Measurements from ENCODE around the gene GPHN.

The GPHN gene

DNA sequence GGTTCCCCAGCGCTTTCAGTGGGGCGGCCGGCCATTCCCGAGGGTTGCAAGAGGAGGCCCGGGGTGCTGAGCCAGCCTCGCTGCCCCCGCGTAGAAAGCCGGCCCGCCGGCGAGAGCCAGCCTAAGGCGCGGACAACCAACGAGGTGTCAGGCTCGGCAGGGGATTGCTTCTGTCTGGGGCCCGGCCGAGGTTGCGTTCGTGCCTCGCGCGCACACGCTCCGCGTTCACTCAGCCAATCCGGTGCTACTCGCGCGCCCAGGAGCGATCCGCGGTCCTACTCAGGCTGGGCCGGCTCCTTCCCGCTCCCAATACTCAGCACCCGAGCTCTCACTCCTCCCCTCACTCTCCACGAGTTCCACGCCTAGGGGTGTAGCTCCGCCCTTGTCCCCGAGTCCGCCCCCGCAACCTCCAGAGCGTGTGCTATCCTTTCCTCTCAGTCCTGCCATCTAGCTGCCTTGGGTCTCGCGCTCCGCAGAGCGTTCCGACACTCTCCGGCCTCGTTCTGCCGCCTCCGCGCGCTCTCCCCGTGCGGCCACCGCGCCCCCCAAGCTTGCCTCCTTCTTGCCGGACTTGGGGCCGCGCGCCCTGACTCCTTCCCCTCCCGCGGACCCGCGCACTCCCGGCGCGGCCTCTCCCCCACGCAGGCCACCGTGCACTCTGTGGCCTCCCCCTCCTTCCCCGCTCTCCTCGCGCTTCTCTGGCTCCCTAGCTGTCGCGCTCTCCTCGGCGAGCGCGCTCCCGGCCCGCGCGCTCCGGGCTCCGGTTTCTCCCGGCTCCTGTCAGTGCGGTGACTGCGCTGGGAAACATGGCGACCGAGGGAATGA, at the start of gene GPHN:
GPHN (plus strand) TSS at position 426 of the 825 bp plus-strand sequence.
- peak; percentile 93 for DNase-seq (ENCODE audit: low read depth, low spot score)

DNA sequence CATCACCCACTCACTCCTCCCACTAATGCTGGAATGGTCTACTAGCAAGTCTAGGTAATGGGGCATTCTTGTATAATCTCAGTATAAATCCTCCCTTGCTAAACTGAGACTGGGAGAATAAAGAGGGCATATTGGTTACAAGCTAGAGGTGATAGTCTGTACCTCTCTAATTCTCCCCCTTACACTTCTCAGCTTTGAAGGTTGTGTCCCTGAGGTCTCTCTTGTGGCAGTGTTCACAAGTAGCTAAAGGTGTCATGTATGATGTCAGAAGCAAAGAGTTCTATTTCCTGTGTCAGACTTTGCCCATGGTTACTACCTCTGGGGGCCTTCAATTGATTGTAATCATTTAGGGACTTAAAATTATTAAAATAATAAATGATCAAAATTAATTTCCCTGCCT, 48.3 kb upstream of the GPHN start:
- DNase-seq (ENCODE audit: low read depth, low spot score): no peak

- no peak for DNase-seq (ENCODE audit: low read depth, low spot score)
These were observed 43.7 kb upstream of the GPHN start for GRCh38 chr14:66464261-66464660.

GRCh38 chr14:66468778-66469367, 39.1 kb upstream of the GPHN start:
- DNase-seq (ENCODE audit: low read depth, low spot score): no peak

GRCh38 chr14:66471584-66471983, 36.4 kb upstream of the GPHN start:
- DNase-seq (ENCODE audit: low read depth, low spot score): no peak

GRCh38 chr14:66472251-66472650, 35.7 kb upstream of the GPHN start:
- no peak for DNase-seq (ENCODE audit: low read depth, low spot score)

GRCh38 chr14:66473223-66473622, 34.7 kb upstream of the GPHN start:
- DNase-seq (ENCODE audit: low read depth, low spot score): no peak

DNA sequence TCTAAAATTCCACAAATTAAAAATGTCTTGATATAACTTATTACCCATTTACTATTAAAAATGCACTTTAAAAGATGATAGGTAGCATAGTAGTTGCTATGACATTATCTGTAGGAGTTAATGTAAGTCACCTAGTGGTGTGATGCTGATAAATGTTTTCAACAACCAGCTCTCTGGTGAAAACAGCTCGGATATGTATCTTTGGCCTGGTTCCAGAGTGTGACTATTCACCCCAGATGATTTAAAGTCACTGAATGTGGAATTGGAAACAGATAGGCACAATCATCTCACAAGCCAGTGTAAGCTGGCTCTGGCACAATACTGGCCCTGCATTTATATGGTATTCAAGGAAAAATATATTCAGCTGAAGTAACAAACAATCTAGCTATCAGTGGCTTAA, 31.0 kb upstream of the GPHN start:
- peak; percentile 4 for DNase-seq (ENCODE audit: low read depth, low spot score)

- DNase-seq (ENCODE audit: low read depth, low spot score): no peak
These were observed 30.4 kb upstream of the GPHN start for GRCh38 chr14:66477567-66477966.

DNA sequence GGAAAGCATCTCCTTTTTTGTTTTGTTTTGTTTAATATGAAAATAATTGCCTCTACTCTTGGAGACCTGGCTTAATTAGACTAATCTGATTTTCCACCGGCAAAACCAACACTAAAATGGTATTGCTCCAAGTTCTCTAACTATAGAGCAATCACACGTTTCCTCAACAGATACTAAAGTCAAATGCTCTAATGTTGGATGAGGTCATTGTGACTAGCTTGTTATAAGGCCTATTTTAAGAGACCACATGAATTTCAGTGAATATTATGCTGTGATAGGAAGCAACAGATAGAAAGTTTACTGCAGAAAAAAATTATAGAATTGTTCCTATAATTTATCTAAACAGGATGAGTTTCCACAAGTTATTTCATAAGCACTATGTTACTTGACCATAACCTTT, 25.1 kb upstream of the GPHN start:
- DNase-seq (ENCODE audit: low read depth, low spot score): no peak

DNA sequence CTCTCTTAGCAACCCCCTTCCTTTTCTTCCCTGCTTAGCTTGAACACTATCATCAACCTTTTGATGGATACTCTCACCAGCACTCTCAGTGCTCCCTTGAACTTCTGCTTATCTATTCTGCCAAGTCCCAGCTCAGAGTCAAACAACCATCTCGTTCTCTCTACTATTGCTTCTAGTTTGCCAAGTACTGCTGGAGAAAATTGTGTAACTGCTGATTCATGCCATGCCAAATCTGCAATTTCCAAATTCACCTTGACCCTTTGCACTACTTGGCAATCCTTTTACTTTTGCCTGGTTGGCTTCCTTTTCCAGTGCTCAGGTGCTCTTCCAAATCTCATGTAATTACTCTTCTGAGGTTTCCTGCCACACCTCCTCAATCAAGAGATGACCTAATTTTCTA, 24.6 kb upstream of the GPHN start:
- no peak for DNase-seq (ENCODE audit: low read depth, low spot score)

GRCh38 chr14:66485029-66485428, 22.9 kb upstream of the GPHN start:
- DNase-seq (ENCODE audit: low read depth, low spot score): no peak

DNA sequence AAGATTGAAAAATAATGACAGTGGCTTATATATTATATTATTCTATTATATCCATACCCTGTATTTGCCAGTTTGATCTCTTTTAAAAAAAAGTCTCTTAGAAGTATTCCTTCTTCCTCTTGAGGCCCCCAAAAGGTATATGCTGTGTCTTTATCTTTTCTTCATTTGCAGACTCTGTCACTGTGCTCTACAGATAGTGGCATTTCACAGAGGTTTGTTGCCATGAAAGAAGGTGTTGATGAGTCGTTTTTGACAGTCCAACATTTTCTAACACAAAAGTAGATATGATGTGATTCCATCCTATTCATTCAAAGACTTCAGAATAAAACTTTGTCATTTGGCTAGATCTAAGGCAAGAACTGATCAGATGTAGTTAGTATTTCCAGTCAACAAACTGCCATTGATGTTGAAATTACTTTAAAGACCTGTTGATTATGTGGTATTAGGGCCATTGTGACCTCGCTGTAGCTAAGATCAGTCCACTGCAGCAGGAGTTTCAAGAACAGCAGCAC, 22.0 kb upstream of the GPHN start, which contains the start of gene CCDC196:
CCDC196 (plus strand) TSS at position 462 of the 512 bp plus-strand sequence. CDS start 132 bp downstream, outside the sequence.
- no peak for DNase-seq (ENCODE audit: low read depth, low spot score)

DNA sequence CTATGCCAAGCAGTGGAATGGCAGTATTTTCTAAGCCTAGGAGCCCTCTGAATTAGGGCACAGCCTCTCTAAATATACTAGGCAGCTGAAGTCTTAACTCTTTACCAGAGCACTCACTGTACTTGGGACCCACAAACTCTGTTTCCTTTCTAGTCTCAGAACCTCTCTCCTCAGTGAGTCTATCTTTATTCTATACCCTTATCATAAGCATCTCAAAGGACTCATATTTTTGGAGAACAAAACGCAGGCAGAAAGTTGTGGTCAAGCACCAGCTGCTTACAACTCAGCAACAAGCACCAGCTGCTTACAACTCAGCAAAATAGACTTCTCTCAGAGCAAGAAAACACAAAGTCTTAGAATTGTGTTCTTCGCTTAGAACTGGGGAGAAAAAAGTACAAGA, 20.8 kb upstream of the GPHN start:
- no peak for DNase-seq (ENCODE audit: low read depth, low spot score)

GRCh38 chr14:66490143-66491111, 17.5 kb upstream of the GPHN start:
- no peak for DNase-seq (ENCODE audit: low read depth, low spot score)

DNA sequence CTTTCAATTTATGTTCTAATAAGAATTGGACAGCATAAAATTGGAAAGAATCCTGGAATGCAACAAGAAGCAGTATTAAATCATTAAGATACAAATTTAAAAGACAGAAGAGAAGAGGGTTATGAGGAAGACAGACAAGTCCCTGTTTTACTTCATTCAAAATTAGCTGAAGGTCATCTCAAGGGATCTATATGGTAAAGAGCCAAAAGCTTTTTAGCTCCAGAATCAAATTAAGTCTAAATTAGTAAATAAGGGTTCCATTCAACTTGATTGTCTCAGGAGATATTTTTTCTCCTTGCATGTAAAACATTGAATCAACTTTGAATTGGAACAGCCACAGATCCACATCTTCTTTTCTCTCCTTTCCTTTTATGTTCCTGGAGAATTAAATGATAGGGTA, 14.2 kb upstream of the GPHN start:
- DNase-seq (ENCODE audit: low read depth, low spot score): no peak

- peak; percentile 27 for DNase-seq (ENCODE audit: low read depth, low spot score)
These were observed 12.5 kb upstream of the GPHN start for GRCh38 chr14:66495218-66496098.

DNA sequence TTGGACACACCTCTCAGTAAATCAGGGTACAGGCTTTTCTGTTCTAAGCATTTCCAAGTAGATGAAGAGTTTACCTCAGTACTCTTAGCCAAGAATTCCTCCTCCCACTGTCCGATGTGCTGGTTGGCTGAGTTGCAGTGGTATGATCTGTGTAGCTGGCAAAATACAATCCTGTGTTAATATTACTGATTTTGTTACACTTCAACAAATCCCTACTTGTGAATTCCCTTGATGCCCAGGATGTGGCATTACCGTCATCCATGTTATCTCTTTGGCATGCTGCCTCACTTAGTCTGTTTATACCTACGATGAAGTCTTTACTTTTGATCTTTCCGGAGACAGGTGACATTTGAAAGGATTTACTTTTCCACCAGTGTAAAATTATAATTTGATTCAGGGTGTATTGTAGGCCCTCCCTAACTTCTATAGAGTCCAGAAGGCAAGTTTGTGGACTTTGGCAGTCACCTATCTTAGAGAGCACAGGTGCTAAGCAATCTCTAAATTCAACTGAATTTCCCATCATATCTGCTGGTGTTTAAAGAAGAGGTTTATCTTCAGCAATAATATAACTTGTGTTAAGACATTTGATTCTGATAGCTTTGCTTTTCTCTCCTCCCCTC, 11.6 kb upstream of the GPHN start:
- no peak for DNase-seq (ENCODE audit: low read depth, low spot score)

- DNase-seq (ENCODE audit: low read depth, low spot score): no peak
These were observed 11.0 kb upstream of the GPHN start for GRCh38 chr14:66496911-66497310.

DNA sequence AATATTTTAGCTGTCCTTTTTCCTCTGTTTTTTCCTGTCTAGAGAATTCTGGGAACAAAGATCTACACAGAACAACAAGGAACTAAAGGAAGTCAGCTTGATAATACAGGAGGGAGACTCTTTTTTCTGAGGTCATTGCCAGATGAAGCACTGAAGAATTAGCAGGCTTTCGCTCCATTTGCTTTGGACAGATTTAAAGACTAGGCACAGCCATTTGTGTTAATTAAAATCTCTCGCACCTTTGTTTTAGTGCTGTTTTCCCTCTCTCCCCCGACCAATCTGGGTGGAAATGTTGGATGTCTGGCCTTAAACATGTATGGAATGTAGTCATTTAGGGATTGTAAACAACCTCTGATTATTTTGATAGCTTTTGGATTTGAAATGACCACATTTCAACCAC, 9.6 kb upstream of the GPHN start:
- DNase-seq (ENCODE audit: low read depth, low spot score): no peak

Data from brain pericyte (primary cell).